ENCODE data around the gene FSHB.
"Not testable (repeated sequence)": the region's sequence is repeated elsewhere in the genome, so short reads cannot be mapped to it uniquely, and the experiment has no call there.

The FSHB gene

GRCh38 chr11:30230714-30231113 is at the start of gene FSHB:
TSS of gene FSHB (plus strand) at chr11:30231014. CDS start at chr11:30231903, 889 bp downstream.
- Histone ChIP-seq H3K4me1 (ENCODE audit: control insufficient read depth in 5 of 5, insufficient read depth in 5 of 5, low read length in 5 of 5) (no peaks in the 10 kb centered on the region), H3K9ac (ENCODE audit: low read length in 5 of 5) (no peak within 1 kb of the TSS), H3K4me3 (ENCODE audit: low read depth in 1 of 5, low read length in 5 of 5) (no peak within 1 kb of the TSS), H3K27ac (ENCODE audit: low read depth, low read length) (no peak within 1 kb of the TSS), H3K9me3 (ENCODE audit: control insufficient read depth in 5 of 5, low read length in 5 of 5) (peaks cover 0 to 10% (median 3%) of the 10 kb centered on the region in 5 donors), H3K36me3 (ENCODE audit: control insufficient read depth in 5 of 5, insufficient read depth in 5 of 5, low read length in 5 of 5) (no peaks in the 10 kb centered on the region), H3K27me3 (ENCODE audit: control insufficient read depth in 5 of 5, insufficient read depth in 4 of 5, low read length in 5 of 5) (no peaks in the 10 kb centered on the region)

DNA sequence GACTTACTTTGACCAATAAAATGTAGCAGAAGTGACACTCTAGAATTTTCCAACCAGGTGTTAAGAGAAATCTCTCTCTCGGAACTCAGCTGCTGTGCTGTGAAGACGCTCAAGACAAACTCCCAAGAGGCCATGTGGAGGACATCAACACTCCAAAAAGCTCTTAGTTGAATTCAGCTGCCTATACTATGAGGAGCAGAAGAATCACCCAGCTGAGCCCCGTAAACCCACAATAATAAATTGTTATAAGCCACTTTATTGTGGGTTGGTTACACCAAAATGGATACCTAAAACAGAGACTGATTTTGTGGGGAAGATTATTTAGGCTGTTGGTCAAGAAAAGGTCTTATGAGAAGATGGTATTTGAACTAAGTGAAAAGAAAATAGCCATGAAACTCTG is 44.1 kb upstream of the FSHB start:
- Histone ChIP-seq H3K27me3 (ENCODE audit: control insufficient read depth in 5 of 5, insufficient read depth in 4 of 5, low read length in 5 of 5) (no peaks in the 10 kb centered on the region), H3K9me3 (ENCODE audit: control insufficient read depth in 5 of 5, low read length in 5 of 5) (peaks cover 3 to 14% (median 4%) of the 10 kb centered on the region in 5 donors), H3K36me3 (ENCODE audit: control insufficient read depth in 5 of 5, insufficient read depth in 5 of 5, low read length in 5 of 5) (no peaks in the 10 kb centered on the region), H3K4me1 (ENCODE audit: control insufficient read depth in 5 of 5, insufficient read depth in 5 of 5, low read length in 5 of 5) (peaks cover 0 to 4% (median 0%) of the 10 kb centered on the region in 5 donors), H3K4me3 (ENCODE audit: low read depth in 1 of 5, low read length in 5 of 5) (no peak overlapping the region), H3K9ac (ENCODE audit: low read length in 5 of 5) (no peak overlapping the region), H3K27ac (ENCODE audit: low read depth, low read length) (no peak overlapping the region)

DNA sequence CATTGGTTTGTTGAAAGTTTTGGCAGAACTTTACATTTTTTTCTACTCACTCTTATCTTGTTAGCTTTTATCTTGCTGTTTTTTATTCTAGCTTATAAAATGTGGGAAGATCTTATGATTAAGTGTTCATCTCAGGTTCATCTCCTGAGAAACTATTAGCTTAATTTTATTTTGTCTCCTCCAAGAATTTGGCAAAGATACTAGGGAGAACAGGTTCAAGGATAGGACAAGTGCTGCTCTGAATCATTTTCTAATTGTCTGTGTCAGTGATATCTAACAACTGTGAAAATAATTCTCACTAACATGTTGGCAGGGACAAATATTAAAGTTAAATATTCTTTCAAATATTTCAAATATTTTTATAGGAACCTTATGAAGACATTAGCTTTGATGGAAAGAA is 38.2 kb upstream of the FSHB start:
- Histone ChIP-seq H3K4me1 (ENCODE audit: control insufficient read depth in 5 of 5, insufficient read depth in 5 of 5, low read length in 5 of 5) (peaks cover 0 to 4% (median 0%) of the 10 kb centered on the region in 5 donors), H3K27ac (ENCODE audit: low read depth, low read length) (no peak overlapping the region), H3K4me3 (ENCODE audit: low read depth in 1 of 5, low read length in 5 of 5) (no peak overlapping the region), H3K9me3 (ENCODE audit: control insufficient read depth in 5 of 5, low read length in 5 of 5) (no peaks in the 10 kb centered on the region), H3K9ac (ENCODE audit: low read length in 5 of 5) (no peak overlapping the region), H3K36me3 (ENCODE audit: control insufficient read depth in 5 of 5, insufficient read depth in 5 of 5, low read length in 5 of 5) (no peaks in the 10 kb centered on the region), H3K27me3 (ENCODE audit: control insufficient read depth in 5 of 5, insufficient read depth in 4 of 5, low read length in 5 of 5) (no peaks in the 10 kb centered on the region)

DNA sequence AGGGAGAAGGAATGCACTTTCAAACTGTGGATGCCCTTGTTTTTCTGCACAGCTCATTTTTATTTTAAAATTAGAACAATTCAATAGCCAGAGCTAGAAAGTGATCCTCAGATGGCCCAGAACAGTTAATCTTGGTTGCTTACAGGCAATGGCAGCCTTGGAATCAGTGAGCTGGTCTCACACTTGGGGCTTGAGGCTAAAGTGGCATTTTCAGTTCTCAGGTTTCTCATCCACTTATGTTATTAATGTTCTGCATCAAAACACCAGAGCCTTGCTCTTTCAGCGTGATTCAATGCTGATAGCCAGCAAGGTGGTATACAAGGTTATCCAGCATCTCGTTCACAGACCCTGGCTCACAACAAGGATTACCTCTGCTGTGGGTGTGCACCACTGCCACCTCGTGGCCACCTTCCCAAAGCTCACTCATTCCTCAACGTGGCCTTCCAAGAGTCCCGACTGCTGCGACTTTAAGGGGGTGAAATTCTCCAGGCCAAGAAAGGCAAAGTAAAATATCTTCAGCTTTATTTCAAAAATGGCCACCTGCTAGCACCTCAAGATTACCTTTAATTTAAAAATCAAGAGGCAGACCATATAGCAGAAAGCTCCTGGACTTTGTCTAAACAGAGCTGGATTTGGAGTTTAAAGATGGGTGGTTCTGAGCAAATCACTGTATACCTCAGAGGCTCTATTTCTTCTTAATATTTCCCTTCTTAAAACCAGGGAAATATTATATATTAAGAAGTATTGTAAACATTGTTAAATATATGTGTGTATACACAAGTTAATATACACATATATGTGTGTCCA is 34.2 kb upstream of the FSHB start:
- Histone ChIP-seq H3K4me1 (ENCODE audit: control insufficient read depth in 5 of 5, insufficient read depth in 5 of 5, low read length in 5 of 5) (no peaks in the 10 kb centered on the region), H3K27me3 (ENCODE audit: control insufficient read depth in 5 of 5, insufficient read depth in 4 of 5, low read length in 5 of 5) (no peaks in the 10 kb centered on the region), H3K36me3 (ENCODE audit: control insufficient read depth in 5 of 5, insufficient read depth in 5 of 5, low read length in 5 of 5) (no peaks in the 10 kb centered on the region), H3K9ac (ENCODE audit: low read length in 5 of 5) (no peak overlapping the region), H3K4me3 (ENCODE audit: low read depth in 1 of 5, low read length in 5 of 5) (no peak overlapping the region), H3K9me3 (ENCODE audit: control insufficient read depth in 5 of 5, low read length in 5 of 5) (peaks cover 0 to 3% (median 0%) of the 10 kb centered on the region in 5 donors), H3K27ac (ENCODE audit: low read depth, low read length) (no peak overlapping the region)

DNA sequence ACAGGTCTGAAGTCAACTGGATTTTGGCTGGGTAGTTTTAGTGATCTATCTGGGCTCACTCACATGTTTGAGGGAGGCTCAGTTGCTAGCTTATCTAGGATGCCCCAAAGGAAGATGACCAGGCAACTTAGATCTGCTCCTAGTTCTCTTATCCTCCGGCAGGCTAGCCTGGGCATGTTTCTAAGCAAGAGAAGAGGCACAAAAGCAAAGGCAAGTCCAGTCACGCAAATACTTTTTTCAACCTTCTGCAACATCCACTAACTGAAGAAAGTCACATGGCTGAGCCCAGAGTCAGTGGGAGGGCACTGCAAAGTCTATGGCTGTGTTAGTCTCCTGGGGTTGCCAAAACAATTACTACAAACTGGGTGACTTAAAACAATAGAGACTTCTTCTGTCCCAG is 32.9 kb upstream of the FSHB start:
- H3K4me3 ChIP-seq (ENCODE audit: low read depth in 1 of 5, low read length in 5 of 5), result no peak overlapping the region

DNA sequence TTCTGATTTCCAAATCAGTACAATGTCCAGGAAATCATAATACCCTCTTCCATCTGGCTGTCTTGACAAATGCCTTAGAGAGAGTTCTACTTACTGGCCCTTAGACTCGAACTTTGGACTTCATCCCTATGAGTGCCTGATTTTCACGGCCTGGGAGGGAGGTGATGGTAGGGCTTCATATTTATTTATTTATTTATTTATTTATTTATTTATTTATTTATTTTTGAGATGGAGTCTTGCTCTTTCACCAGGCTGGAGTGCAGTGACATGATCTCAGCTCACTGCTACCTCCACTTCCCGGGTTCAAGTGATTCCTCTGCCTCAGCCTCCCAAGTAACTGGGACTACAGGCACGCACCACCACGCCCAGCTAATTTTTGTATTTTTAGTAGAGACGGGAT is 27.8 kb upstream of the FSHB start:
- H3K27ac ChIP-seq (ENCODE audit: low read depth, low read length); H3K4me1 ChIP-seq (ENCODE audit: control insufficient read depth in 5 of 5, insufficient read depth in 5 of 5, low read length in 5 of 5); H3K27me3 ChIP-seq (ENCODE audit: control insufficient read depth in 5 of 5, insufficient read depth in 4 of 5, low read length in 5 of 5); H3K9me3 ChIP-seq (ENCODE audit: control insufficient read depth in 5 of 5, low read length in 5 of 5); H3K9ac ChIP-seq (ENCODE audit: low read length in 5 of 5); H3K4me3 ChIP-seq (ENCODE audit: low read depth in 1 of 5, low read length in 5 of 5); H3K36me3 ChIP-seq (ENCODE audit: control insufficient read depth in 5 of 5, insufficient read depth in 5 of 5, low read length in 5 of 5): not testable (repeated sequence)

More for the DNA sequence above, 32.9 kb upstream of the FSHB start:
- peaks cover 0 to 3% (median 0%) of the 10 kb centered on the region in 5 donors for H3K9me3 ChIP-seq (ENCODE audit: control insufficient read depth in 5 of 5, low read length in 5 of 5)
- no peaks in the 10 kb centered on the region for H3K4me1 ChIP-seq (ENCODE audit: control insufficient read depth in 5 of 5, insufficient read depth in 5 of 5, low read length in 5 of 5)
- H3K36me3 ChIP-seq (ENCODE audit: control insufficient read depth in 5 of 5, insufficient read depth in 5 of 5, low read length in 5 of 5), result no peaks in the 10 kb centered on the region
- no peak overlapping the region for H3K27ac ChIP-seq (ENCODE audit: low read depth, low read length)
- H3K9ac ChIP-seq (ENCODE audit: low read length in 5 of 5), result no peak overlapping the region
- no peaks in the 10 kb centered on the region for H3K27me3 ChIP-seq (ENCODE audit: control insufficient read depth in 5 of 5, insufficient read depth in 4 of 5, low read length in 5 of 5)

DNA sequence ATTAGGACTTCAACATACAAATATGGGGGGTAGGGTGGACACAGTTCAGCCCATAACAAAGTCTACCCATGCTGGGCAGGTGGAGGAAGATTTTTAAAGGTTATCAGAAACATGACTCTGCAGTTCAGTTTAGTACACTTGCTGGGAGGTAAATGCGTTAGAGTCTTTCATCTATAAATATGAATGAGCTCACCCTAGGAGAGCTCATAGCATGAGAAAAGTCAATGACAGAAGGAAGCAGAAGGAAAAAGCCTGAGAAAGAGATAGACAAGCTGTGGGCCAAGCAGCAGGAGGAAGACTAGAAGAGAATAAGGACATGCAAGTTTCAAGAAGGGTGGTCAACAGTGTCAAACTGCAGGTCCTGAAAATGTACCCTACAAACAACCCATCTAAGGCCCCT is 27.0 kb upstream of the FSHB start:
- Histone ChIP-seq H3K36me3 (ENCODE audit: control insufficient read depth in 5 of 5, insufficient read depth in 5 of 5, low read length in 5 of 5) (no peaks in the 10 kb centered on the region), H3K27ac (ENCODE audit: low read depth, low read length) (no peak overlapping the region), H3K9me3 (ENCODE audit: control insufficient read depth in 5 of 5, low read length in 5 of 5) (peaks cover 0 to 3% (median 0%) of the 10 kb centered on the region in 5 donors), H3K9ac (ENCODE audit: low read length in 5 of 5) (no peak overlapping the region), H3K27me3 (ENCODE audit: control insufficient read depth in 5 of 5, insufficient read depth in 4 of 5, low read length in 5 of 5) (peaks cover 0 to 3% (median 0%) of the 10 kb centered on the region in 5 donors), H3K4me3 (ENCODE audit: low read depth in 1 of 5, low read length in 5 of 5) (no peak overlapping the region), H3K4me1 (ENCODE audit: control insufficient read depth in 5 of 5, insufficient read depth in 5 of 5, low read length in 5 of 5) (no peaks in the 10 kb centered on the region)

DNA sequence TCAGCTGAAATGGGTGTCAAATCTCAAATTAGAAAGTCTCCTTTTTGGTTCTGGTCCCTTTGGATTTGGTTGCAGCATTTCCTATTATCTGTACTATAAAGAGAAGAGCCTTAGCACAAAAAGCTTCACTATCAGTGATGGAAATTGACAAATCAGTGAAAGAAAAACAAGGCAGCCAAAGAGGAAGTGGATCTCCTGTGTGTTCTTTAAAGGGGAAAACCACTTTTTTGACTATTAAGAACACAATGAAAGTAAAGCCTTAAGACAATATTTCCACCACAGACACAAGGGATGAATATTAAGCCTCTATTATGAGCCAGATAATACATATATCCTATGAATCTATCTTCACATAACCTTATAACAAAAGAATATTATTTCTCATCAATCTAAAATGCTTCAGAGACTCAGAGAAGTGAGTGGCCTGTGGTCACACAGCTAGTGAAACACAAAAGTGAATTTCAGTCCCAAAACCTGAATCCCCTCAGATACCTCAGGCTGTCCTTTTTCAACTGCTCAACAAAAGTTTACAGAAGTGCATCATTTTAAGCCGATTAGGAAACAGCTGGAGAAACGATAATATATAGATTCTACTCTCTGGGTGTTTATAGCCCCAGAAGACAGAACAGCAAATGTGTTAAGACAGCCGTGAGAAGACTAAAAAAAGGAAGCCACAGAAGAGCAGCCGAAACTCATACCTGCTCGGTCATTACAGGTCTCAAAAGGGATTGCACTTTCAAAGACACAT is 24.4 kb upstream of the FSHB start:
- Histone ChIP-seq H3K27ac (ENCODE audit: low read depth, low read length) (no peak overlapping the region), H3K9ac (ENCODE audit: low read length in 5 of 5) (no peak overlapping the region), H3K36me3 (ENCODE audit: control insufficient read depth in 5 of 5, insufficient read depth in 5 of 5, low read length in 5 of 5) (no peaks in the 10 kb centered on the region), H3K9me3 (ENCODE audit: control insufficient read depth in 5 of 5, low read length in 5 of 5) (no peaks in the 10 kb centered on the region), H3K4me1 (ENCODE audit: control insufficient read depth in 5 of 5, insufficient read depth in 5 of 5, low read length in 5 of 5) (no peaks in the 10 kb centered on the region), H3K4me3 (ENCODE audit: low read depth in 1 of 5, low read length in 5 of 5) (no peak overlapping the region), H3K27me3 (ENCODE audit: control insufficient read depth in 5 of 5, insufficient read depth in 4 of 5, low read length in 5 of 5) (peaks cover 0 to 3% (median 0%) of the 10 kb centered on the region in 5 donors)

DNA sequence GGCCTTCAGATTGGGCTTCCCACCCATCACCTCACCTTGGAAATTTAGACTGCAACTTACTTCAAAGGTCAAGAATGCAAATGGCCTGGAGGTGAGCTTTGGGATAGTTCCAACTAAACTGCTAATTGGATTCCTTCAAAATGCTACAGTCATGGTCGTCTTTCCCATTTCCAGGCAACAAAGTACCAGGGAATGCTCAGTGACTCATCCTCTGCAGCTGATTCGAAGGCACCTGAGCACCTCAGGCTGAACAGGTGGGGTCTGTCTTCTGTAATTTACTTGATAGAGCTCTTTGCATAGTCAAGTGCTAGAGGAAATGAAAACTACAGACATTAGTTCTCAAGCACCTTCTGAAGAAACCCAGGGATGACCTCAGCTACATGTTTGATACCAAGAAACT is 20.5 kb upstream of the FSHB start:
- H3K9me3 ChIP-seq (ENCODE audit: control insufficient read depth in 5 of 5, low read length in 5 of 5), result no peaks in the 10 kb centered on the region
- H3K4me3 ChIP-seq (ENCODE audit: low read depth in 1 of 5, low read length in 5 of 5), result no peak overlapping the region
- H3K4me1 ChIP-seq (ENCODE audit: control insufficient read depth in 5 of 5, insufficient read depth in 5 of 5, low read length in 5 of 5), result no peaks in the 10 kb centered on the region
- H3K27ac ChIP-seq (ENCODE audit: low read depth, low read length), result no peak overlapping the region
- peaks cover 0 to 3% (median 0%) of the 10 kb centered on the region in 5 donors for H3K27me3 ChIP-seq (ENCODE audit: control insufficient read depth in 5 of 5, insufficient read depth in 4 of 5, low read length in 5 of 5)
- H3K9ac ChIP-seq (ENCODE audit: low read length in 5 of 5), result no peak overlapping the region
- no peaks in the 10 kb centered on the region for H3K36me3 ChIP-seq (ENCODE audit: control insufficient read depth in 5 of 5, insufficient read depth in 5 of 5, low read length in 5 of 5)

GRCh38 chr11:30216534-30216933 is 14.3 kb upstream of the FSHB start:
- H3K9me3 ChIP-seq (ENCODE audit: control insufficient read depth in 5 of 5, low read length in 5 of 5), result no peaks in the 10 kb centered on the region
- no peaks in the 10 kb centered on the region for H3K27me3 ChIP-seq (ENCODE audit: control insufficient read depth in 5 of 5, insufficient read depth in 4 of 5, low read length in 5 of 5)
- no peak overlapping the region for H3K4me3 ChIP-seq (ENCODE audit: low read depth in 1 of 5, low read length in 5 of 5)
- no peak overlapping the region for H3K9ac ChIP-seq (ENCODE audit: low read length in 5 of 5)
- no peaks in the 10 kb centered on the region for H3K36me3 ChIP-seq (ENCODE audit: control insufficient read depth in 5 of 5, insufficient read depth in 5 of 5, low read length in 5 of 5)
- no peak overlapping the region for H3K27ac ChIP-seq (ENCODE audit: low read depth, low read length)
- H3K4me1 ChIP-seq (ENCODE audit: control insufficient read depth in 5 of 5, insufficient read depth in 5 of 5, low read length in 5 of 5), result no peaks in the 10 kb centered on the region
